HG02623 (cell line): ENCODE measurements around the gene UST.
"Not testable (repeated sequence)": the region's sequence is repeated elsewhere in the genome, so short reads cannot be mapped to it uniquely, and the experiment has no call there.

Source experiments
- ATAC-seq: cut with Tn5 transposase; IDR thresholded peaks from one replicate; pipeline ENCODE4 v1.9.1; 2021; ENCODE audit warnings: moderate library complexity; ENCODE audit not compliant: unreplicated experiment

The UST gene

GRCh38 chr6:148967541-148967956, 220.7 kb downstream of the UST start:
- no peak for ATAC-seq

GRCh38 chr6:148968771-148969602, 222.2 kb downstream of the UST start:
- ATAC-seq: no peak

- no peak for ATAC-seq
Measured at GRCh38 chr6:148969603-148970061, 222.8 kb downstream of the UST start.

- no peak for ATAC-seq
Measured at GRCh38 chr6:148971031-148971927, 224.4 kb downstream of the UST start.

- no peak for ATAC-seq
Measured at GRCh38 chr6:148972481-148972880, 225.7 kb downstream of the UST start.

GRCh38 chr6:148973538-148974208, 226.8 kb downstream of the UST start:
- no peak for ATAC-seq

GRCh38 chr6:148974351-148974750, 227.5 kb downstream of the UST start:
- ATAC-seq: no peak

GRCh38 chr6:148978298-148978697, 231.5 kb downstream of the UST start:
- ATAC-seq: not testable (repeated sequence)

GRCh38 chr6:148979014-148979901, 232.4 kb downstream of the UST start:
- ATAC-seq: no peak

- no peak for ATAC-seq
Measured at GRCh38 chr6:148980234-148980633, 233.4 kb downstream of the UST start.

- ATAC-seq: no peak
Measured at GRCh38 chr6:148981515-148981914, 234.7 kb downstream of the UST start.

GRCh38 chr6:148983101-148983761, 236.4 kb downstream of the UST start:
- no peak for ATAC-seq

- ATAC-seq: no peak
Measured at GRCh38 chr6:148983966-148984365, 237.1 kb downstream of the UST start.

- ATAC-seq: no peak
Measured at GRCh38 chr6:148984531-148985056, 237.8 kb downstream of the UST start.

GRCh38 chr6:148985499-148985898, 238.7 kb downstream of the UST start:
- ATAC-seq: no peak

GRCh38 chr6:148986608-148987007, 239.8 kb downstream of the UST start:
- no peak for ATAC-seq

GRCh38 chr6:148987982-148988381, 241.2 kb downstream of the UST start:
- ATAC-seq: no peak

- no peak for ATAC-seq
Measured at GRCh38 chr6:148989585-148989984, 242.8 kb downstream of the UST start.

- no peak for ATAC-seq
Measured at GRCh38 chr6:148990403-148990802, 243.6 kb downstream of the UST start.
